Fibroblast of mammary gland (primary cell): ENCODE data around the gene IDUA.
"Not testable (repeated sequence)": the region's sequence is repeated elsewhere in the genome, so short reads cannot be mapped to it uniquely, and the experiment has no call there.

Experiments used
- DNase-seq: peaks from one replicate; pipeline ENCODE4 v3.0.0-alpha.2; 2010; ENCODE audit warnings: low read depth
- H3K4me3 ChIP-seq: 2 replicates; pipeline ENCODE4 v1.5.1; 2011; ENCODE audit warnings: low read depth, mild to moderate bottlenecking, low read length, moderate library complexity; ENCODE audit not compliant: control insufficient read depth
- CTCF ChIP-seq: conservative IDR thresholded peaks from 2 replicates; pipeline ENCODE4 v1.5.1; 2011; ENCODE audit warnings: low read depth, low read length, inconsistent platforms; ENCODE audit not compliant: control insufficient read depth, insufficient read depth

Gene IDUA

GRCh38 chr4:1045595-1046201, 58.9 kb downstream of the IDUA start:
- H3K4me3 ChIP-seq = no peak overlapping the region
- no peak for DNase-seq

GRCh38 chr4:1046581-1047011, 59.8 kb downstream of the IDUA start:
- H3K4me3 ChIP-seq = not testable (repeated sequence)
- peak; percentile 73 for DNase-seq

More at GRCh38 chr4:1045595-1046201, 58.9 kb downstream of the IDUA start:
- TF ChIP-seq CTCF = no peak

GRCh38 chr4:1047106-1047975, 60.5 kb downstream of the IDUA start:
- DNase-seq = no peak
- H3K4me3 ChIP-seq = no peak overlapping the region
- no peak for TF ChIP-seq CTCF

GRCh38 chr4:1047976-1048772, 61.3 kb downstream of the IDUA start:
- TF ChIP-seq CTCF = no peak
- no peak for DNase-seq
- no peak overlapping the region for H3K4me3 ChIP-seq

GRCh38 chr4:1048773-1049590, 62.1 kb downstream of the IDUA start:
- no peak for DNase-seq
- TF ChIP-seq CTCF = no peak

GRCh38 chr4:1049591-1049905, 62.7 kb downstream of the IDUA start:
- TF ChIP-seq CTCF = no peak
- DNase-seq = no peak
- no peak overlapping the region for H3K4me3 ChIP-seq

More at GRCh38 chr4:1048773-1049590, 62.1 kb downstream of the IDUA start:
- H3K4me3 ChIP-seq = no peak overlapping the region
